ENCODE data around the gene PDS5A. TPM values are rescaled to one million over a fixed set of nuclear protein-coding genes. Genes with fewer than 3 reads are reported as not detected.

PDS5A gene
- total RNA-seq, 4 donors from 2014 or later: 68.3 to 110 (median 76.8) TPM

DNA sequence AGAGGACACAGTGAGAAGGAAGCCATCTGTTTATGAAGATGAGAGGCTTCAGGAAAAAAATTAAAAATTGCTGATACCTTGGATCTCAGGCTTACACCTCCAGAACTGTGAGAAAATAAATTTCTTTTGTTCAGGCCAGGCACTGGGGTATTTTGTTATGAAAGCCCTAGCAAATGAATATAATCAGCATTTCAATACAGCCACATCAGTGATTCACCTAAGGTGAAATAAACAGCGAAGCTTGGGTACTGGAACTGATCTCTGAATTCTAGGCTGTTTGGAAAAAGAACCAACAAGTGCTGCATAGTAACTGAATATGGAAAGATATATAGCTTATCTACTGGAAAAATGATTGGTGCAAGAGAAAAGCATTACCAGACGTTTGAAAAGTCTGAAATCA is 88.5 kb downstream of the PDS5A start:
- H3K27ac ChIP-seq: no peak overlapping the region
- no peaks in the 10 kb centered on the region for H3K9me3 ChIP-seq
- H3K36me3 ChIP-seq: peaks cover 0 to 72% (median 0%) of the 10 kb centered on the region in 3 donors
- DNase-seq: no peak
- no peaks in the 10 kb centered on the region for H3K27me3 ChIP-seq
- no peak overlapping the region for H3K4me3 ChIP-seq
- H3K4me1 ChIP-seq: no peaks in the 10 kb centered on the region
- TF ChIP-seq, protein P1, sequence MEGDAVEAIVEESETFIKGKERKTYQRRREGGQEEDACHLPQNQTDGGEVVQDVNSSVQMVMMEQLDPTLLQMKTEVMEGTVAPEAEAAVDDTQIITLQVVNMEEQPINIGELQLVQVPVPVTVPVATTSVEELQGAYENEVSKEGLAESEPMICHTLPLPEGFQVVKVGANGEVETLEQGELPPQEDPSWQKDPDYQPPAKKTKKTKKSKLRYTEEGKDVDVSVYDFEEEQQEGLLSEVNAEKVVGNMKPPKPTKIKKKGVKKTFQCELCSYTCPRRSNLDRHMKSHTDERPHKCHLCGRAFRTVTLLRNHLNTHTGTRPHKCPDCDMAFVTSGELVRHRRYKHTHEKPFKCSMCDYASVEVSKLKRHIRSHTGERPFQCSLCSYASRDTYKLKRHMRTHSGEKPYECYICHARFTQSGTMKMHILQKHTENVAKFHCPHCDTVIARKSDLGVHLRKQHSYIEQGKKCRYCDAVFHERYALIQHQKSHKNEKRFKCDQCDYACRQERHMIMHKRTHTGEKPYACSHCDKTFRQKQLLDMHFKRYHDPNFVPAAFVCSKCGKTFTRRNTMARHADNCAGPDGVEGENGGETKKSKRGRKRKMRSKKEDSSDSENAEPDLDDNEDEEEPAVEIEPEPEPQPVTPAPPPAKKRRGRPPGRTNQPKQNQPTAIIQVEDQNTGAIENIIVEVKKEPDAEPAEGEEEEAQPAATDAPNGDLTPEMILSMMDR (IDR thresholded peaks at IDR 0.05): no peak
- no peak for TF ChIP-seq POLR2A (IDR thresholded peaks at IDR 0.05)

DNA sequence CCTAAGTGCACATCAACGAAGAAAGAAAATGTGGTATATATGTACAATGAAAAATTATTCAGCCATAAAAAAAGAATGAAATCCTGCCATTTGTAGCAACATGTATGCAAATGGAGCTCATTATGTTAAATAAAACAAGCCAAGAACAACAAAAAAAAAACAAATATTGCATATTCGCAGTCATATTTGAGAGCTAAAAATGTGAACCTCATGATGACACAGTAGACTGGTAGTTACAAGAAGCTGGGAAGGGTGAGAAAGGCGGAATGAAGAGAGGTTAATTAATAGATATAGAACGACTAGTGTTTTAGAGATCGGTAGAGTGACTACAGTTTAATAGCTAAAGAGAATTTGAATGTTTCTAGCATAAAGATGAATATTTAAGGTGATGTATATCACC is 89.2 kb downstream of the PDS5A start:
- Histone ChIP-seq H3K4me1 (no peaks in the 10 kb centered on the region), H3K27me3 (no peaks in the 10 kb centered on the region), H3K27ac (no peak overlapping the region), H3K36me3 (peaks cover 0 to 65% (median 0%) of the 10 kb centered on the region in 3 donors), H3K9me3 (no peaks in the 10 kb centered on the region), H3K4me3 (no peak overlapping the region)
- DNase-seq: no peak
- TF ChIP-seq, protein P1 (IDR thresholded peaks at IDR 0.05): no peak
- TF ChIP-seq POLR2A (IDR thresholded peaks at IDR 0.05): no peak

DNA sequence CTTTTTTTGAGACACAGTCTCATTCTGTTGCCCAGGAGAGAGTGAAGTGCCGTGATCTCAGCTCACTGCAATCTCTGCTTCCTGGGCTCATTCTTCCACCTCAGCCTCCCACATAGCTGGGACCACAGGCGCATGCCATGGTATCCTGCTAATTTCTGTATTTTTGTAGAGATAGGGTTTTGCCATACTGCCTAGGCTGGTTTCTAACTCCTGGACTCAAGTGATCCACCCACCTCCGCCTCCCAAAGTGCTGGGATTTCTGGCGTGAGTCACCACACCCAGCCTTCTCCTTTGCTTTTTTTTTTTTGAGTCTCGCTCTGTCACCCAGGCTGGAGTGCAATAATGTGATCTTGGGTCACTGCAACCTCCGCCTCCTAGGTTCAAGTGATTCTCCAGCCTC is 94.1 kb downstream of the PDS5A start:
- Histone ChIP-seq H3K27me3 (no peaks in the 10 kb centered on the region), H3K27ac (no peak overlapping the region), H3K36me3 (peaks cover 0 to 49% (median 0%) of the 10 kb centered on the region in 3 donors), H3K9me3 (no peaks in the 10 kb centered on the region), H3K4me1 (no peaks in the 10 kb centered on the region), H3K4me3 (no peak overlapping the region)
- DNase-seq: no peak
- no peak for TF ChIP-seq POLR2A (IDR thresholded peaks at IDR 0.05)
- TF ChIP-seq, protein P1 (IDR thresholded peaks at IDR 0.05): no peak

DNA sequence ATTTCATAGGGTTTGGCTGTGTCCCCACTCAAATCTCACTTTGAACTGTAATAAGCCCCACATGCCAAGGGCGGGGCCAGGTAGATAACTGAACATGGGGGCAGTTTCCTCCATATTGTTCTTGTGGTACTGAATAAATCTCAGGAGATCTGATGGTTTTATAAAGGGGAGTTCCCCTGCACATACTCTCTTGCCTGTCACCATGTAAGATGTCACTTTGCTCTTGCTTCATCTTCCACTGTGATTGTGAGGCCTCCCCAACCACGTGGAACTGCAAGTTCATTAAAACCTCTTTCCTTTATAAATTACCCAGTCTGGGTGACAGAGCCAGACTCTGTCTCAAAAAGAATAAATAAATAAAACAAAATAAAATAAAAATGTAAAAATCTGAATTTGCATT is 95.9 kb downstream of the PDS5A start:
- no peak for DNase-seq
- H3K9me3 ChIP-seq: no peaks in the 10 kb centered on the region
- TF ChIP-seq, protein P1 (IDR thresholded peaks at IDR 0.05): no peak
- TF ChIP-seq POLR2A (IDR thresholded peaks at IDR 0.05): no peak
- peaks cover 0 to 58% (median 0%) of the 10 kb centered on the region in 3 donors for H3K36me3 ChIP-seq
- H3K27me3 ChIP-seq: no peaks in the 10 kb centered on the region
- H3K4me3 ChIP-seq: no peak overlapping the region
- H3K4me1 ChIP-seq: no peaks in the 10 kb centered on the region
- H3K27ac ChIP-seq: no peak overlapping the region

DNA sequence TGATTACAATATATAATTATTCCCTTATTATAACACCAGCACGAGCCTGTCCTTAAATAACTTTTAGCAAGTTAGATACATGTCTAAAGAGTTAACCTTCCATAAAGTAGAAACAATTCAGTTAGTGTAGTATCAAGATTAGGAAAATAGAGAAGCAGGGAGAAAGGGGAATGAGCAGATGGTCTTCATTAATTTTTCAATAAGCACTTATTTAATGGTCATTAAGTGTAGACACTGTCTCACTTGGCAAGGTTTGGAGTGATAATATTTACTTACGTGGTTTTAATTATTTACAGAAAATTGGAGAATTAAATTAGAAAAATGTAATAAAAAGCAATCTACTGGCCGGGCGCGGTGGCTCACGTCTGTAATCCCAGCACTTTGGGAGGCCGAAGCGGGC is 99.7 kb downstream of the PDS5A start:
- Histone ChIP-seq H3K36me3 (peaks cover 0 to 75% (median 0%) of the 10 kb centered on the region in 3 donors), H3K27me3 (no peaks in the 10 kb centered on the region), H3K4me1 (no peaks in the 10 kb centered on the region), H3K9me3 (no peaks in the 10 kb centered on the region), H3K4me3 (no peak overlapping the region), H3K27ac (no peak overlapping the region)
- DNase-seq: no peak
- TF ChIP-seq POLR2A (IDR thresholded peaks at IDR 0.05): no peak
- TF ChIP-seq, protein P1 (IDR thresholded peaks at IDR 0.05): no peak

GRCh38 chr4:39873823-39874222 is 103.9 kb downstream of the PDS5A start:
- no peak for DNase-seq
- no peaks in the 10 kb centered on the region for H3K4me1 ChIP-seq

More at GRCh38 chr4:39873823-39874222, 103.9 kb downstream of the PDS5A start:
- Histone ChIP-seq H3K9me3 (no peaks in the 10 kb centered on the region), H3K27ac (no peak overlapping the region), H3K27me3 (no peaks in the 10 kb centered on the region), H3K36me3 (peaks cover 0 to 92% (median 0%) of the 10 kb centered on the region in 3 donors), H3K4me3 (no peak overlapping the region)
- TF ChIP-seq, protein P1 (IDR thresholded peaks at IDR 0.05): no peak
- TF ChIP-seq POLR2A (IDR thresholded peaks at IDR 0.05): no peak
